HG03045 (cell line): ENCODE data around the gene PINLYP.
"Not testable (repeated sequence)": the region's sequence is repeated elsewhere in the genome, so short reads cannot be mapped to it uniquely, and the experiment has no call there.

Experiments
- ATAC-seq: cut with Tn5 transposase; IDR thresholded peaks from one replicate; pipeline ENCODE4 v1.9.1; 2021; ENCODE audit warnings: mild to moderate bottlenecking, moderate library complexity; ENCODE audit not compliant: unreplicated experiment

Gene PINLYP

DNA sequence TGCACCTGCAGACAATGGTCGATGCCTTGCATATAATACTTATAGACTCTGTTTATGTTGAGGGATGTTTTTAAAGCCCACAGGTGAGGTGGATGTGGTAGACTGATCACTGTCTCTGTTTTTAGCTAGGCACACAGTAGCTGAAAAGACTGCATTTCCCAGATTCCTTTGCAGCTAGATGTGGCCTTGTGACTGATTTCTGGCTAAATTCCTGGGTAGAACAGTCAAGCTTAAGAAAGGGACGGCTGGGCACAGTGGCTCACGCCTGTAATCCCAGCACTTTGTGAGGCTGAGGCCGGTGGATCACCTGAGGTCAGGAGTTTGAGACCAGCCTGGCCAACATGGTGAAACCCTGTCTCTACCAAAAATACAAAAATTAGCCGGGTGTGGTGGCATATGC, 24.7 kb downstream of the PINLYP start:
- not testable (repeated sequence) for ATAC-seq

DNA sequence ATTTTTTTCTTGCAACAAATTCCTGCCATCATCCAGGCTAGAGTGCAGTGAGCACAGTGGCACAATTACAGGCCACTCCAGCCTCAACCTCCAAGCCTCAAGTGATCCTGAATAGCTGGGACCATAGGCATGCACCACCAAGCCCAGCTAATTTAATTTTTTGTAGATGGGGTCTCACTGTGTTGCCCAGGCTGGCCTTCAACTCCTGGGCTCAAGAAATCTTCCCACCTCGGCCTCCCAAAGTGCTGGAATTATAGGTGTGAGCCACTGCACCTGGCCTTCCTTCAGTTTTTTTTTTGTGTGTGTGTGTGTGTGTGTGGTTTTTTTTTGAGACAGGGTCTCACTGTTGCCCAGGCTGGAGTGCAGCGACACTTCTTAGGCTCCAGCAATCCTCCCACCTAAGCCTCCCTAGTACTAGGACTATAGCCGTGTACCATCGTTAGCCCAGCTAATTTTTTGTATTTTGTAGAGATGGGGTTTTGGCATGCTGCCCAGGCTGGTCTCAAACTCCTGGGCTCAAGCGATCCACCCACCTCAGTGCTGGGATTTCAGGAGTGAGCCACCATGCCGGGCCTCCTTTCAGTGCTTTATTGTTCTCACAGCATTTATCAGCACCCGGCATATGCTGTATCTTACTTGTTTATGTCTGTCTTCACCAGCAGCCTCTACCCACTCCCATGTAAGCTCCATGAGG, 30.4 kb downstream of the PINLYP start:
- no peak for ATAC-seq

DNA sequence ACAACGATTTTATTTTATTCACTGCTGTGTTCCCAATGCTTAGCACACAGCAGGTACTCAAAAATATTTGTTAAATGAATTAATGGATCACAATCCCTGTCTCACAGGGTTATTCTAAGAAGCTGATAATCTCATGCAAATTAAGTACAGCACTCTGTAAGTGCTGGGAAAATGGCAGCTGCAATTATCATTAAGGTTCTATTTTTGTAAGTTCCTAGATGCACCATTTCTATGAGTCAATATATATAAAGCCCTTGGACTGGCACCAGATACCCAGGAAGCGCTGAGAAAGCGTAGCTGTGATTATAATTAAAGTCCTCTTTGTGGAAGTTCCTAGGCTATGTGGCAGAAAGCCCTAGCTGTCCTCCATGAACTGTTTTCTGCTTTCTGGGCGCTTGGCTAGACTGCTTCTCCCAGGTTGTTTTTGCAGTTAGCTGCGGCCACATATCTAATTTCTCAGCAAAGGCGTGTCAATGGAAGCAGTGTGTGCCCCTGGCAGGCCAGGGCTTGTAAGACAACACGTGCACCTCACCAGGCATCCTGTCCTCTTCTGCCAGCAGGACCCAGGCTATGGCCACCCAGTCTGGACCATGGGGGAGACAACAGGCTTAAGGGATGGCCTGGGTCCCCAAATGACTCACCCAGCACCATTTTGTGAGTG, 31.1 kb downstream of the PINLYP start:
- no peak for ATAC-seq

DNA sequence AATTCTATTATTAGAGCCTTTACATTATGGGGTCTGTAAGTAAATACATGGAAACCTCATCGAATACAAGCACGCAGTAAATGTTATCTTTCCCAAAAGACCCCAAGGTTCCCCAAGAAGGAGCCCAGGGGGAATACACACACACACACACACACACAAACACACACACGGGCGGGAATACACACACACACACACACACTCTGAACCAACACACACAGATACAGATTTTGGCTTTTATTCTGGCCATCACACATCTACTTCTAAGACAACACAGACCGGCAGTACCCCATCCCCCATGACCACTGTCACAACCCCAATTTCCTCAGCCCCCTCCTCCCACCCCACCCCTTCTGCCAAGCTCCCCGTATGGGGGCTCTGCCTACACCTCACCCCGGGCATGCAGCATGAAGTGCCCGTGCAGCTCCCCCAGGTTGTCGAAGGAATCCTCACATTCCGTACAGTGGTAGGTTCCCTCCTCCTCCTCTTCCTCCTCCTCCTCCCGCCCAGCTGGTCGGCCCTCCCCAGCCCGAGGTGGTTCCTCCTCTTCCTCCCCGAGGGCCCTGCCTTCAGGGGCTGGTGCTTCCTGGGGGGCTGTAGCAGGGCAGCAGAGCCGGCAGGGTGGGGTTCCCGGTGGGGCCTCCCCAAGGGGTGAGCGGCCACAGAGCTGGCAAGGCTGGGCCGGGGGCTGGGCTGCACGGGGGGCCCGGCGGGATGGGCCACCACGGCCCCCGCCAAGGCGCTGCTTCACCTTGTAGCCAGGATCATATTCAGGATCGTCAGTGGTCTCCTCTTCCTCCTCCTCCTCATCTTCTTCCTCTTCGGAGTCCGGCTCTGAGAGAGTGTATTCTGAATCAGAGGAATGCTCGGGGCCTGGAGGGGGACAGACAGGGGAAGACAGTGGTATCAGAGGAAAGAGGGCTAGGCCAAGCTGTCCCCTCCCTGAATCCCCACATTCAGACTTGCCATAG, 31.9 kb downstream of the PINLYP start:
- ATAC-seq, result no peak

DNA sequence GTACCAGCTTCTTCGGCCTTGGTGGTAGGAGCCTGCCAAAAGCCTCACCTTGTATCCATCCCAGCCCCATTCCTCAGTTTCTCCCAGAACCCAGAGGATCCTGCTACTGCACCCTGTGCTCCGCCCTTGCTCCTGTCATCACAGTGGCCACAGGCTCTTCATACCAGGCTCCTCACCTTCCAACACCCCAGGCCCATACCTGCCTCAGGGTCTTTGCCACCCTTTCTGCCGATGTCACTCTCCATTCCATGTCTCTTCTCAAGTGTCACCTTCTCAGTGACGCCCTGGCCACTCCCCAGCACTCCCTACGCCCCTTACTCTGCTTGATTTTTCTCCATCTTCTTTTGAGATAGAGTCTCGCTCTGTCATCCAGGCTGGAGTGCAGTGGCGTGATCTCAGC, 34.3 kb downstream of the PINLYP start:
- no peak for ATAC-seq

DNA sequence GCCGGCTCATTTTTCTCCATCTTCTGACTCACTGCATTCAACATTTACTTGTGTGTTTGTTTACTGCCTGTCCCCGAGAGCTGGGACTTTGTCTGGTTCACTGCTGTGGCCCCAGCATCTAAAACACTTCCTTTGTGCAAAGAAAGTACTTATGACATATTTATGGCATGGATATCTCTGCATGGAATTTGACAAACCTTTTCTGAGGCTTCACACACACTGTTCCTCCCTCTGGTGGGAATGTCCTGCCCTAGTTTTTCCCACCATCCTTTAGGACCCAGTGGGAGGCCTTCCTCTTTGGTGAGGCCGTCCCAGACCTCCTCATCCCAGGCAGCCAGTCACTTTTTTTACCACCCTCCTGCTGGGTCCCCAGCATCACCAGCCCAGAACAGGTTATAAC, 34.9 kb downstream of the PINLYP start:
- ATAC-seq, result no peak

DNA sequence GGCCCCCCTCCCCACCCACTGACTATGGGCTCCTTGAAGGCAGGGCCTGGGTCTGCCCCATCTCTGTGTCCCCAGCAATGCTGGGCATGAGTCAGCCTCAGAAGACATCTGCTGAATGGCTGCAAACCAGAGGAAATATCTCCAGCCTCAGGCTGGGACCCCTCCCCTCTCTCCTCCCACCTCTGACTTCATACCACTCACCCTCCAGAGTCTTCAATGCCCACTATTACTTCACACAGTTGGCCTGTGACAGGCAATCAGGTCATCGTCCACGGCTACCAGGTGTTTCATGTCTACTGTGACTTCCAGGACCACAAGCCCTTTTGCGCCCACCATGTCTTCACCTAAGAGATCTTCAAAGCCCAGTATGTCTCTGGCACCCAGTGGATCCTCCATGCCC, 36.2 kb downstream of the PINLYP start, which contains the start of gene SRRM5:
Gene SRRM5 (plus strand): TSS at position 301 of the 400 bp plus-strand sequence. CDS start 34 bp downstream, at position 335.
- ATAC-seq, result no peak

DNA sequence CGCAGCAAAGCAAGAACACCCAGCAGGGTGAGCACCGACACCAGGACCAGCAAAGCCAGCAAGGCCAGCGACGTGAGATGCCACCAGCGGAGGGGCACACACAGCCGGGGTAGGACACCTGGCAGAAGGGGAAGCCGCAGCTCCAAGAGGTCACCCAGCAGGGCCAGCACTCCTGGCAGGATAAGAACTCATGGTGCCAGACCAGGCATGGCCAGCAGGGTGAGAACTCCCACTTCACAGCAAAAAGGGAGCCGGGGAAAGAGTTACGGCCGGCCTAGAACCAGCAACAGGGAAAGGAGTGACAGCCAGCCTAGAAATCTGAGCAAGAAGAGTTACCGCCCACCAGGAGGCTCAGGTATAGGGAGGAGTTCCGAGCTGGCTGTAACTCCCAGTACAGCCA, 36.8 kb downstream of the PINLYP start:
- ATAC-seq, result no peak

DNA sequence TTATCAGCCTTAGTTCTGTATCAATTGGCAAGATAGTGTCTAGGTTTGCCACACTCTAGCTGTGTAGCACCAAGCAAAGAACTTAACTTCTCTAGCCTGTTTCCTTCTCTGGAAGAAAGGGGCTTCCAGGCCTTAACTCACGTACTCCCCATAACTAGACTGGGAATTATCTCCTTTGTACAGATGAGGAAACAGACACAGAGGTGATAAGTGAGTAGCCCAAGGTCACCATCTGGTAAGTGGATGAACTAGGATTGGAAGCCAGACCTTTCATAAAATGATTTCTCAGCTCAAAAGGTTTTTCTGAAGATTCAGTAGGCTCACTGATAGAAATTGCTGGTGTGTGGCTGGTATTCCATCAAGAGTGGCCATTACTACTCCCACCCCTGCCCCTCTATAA, 40.7 kb downstream of the PINLYP start:
- no peak for ATAC-seq

DNA sequence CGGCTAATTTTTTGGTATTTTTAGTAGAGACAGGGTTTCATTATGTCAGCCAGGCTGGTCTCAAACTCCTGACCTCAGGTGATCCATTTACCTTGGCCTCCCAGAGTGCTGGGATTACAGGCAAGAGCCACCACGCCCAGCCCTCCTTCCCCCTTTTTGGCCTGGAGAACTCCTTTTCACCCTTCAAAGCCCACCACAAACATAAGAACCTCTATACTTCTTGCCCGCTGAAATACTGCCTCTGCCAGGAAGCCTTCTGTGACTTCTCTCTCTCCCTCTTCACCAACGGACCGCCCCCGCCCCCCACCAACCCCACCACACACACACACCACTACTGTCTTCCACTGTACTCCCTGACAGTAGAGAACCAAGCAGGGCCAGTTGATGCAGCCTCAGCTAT, 41.4 kb downstream of the PINLYP start:
- no peak for ATAC-seq

DNA sequence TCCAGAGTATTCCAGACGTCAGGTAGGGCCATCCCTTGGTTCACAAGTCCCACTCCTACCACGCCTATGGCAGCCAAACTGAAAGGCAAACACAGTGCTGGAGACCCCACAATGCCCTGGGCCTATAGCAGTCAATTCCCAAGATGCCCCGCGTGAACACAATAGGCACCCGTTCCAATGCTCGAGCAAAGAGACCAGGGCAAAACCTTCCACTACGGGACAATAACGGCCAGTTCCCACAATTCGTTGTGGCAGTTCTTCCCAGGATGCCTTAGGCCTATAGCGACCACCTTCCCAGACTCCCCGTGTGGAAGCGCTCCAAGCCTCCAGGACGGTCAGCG, 43.3 kb downstream of the PINLYP start:
- peak; percentile 8 for ATAC-seq

DNA sequence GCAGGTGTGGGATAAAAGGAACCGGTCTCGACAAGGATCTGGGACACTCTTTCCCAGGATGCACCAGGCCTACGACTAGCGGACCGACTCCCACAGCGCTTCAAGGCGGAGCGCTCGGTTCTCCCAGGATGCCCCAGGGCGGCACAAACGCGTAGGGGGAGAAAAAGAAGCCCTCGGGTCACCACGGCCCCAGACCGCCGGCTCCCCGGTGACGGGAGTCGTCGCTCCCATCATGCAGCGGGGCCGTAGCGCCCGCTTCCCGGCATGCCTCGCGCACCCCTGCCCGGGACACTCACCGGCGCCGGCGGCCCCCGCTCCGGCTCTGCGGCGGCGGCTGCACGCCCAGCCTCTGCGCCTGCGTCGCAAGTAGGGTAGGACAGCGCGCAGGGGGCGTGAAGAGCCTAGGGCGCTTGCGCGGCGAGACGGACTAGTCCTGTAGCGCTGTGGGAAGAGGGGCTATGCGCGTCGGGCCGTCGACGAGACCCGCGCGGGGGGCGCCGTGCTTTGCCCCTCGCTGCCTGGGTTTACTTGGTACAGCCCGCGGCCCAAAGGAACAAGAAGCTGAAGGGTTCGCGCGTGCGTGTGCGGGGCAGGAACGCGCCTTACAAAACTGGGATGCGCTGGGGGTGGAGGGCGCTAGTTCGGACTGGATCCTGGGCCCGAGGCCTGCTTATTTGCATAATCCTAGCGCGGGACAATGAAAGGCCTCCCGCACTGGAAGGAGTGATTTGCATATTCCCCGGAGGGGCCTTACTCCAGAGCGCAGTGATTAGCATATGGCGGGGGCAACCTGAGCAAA, 43.9 kb downstream of the PINLYP start, which contains the start of gene ZNF428:
Gene ZNF428 (minus strand): TSS at position 368 of the 799 bp plus-strand sequence. CDS start 5,325 bp downstream, outside the sequence.
- ATAC-seq, result peak; percentile 80

DNA sequence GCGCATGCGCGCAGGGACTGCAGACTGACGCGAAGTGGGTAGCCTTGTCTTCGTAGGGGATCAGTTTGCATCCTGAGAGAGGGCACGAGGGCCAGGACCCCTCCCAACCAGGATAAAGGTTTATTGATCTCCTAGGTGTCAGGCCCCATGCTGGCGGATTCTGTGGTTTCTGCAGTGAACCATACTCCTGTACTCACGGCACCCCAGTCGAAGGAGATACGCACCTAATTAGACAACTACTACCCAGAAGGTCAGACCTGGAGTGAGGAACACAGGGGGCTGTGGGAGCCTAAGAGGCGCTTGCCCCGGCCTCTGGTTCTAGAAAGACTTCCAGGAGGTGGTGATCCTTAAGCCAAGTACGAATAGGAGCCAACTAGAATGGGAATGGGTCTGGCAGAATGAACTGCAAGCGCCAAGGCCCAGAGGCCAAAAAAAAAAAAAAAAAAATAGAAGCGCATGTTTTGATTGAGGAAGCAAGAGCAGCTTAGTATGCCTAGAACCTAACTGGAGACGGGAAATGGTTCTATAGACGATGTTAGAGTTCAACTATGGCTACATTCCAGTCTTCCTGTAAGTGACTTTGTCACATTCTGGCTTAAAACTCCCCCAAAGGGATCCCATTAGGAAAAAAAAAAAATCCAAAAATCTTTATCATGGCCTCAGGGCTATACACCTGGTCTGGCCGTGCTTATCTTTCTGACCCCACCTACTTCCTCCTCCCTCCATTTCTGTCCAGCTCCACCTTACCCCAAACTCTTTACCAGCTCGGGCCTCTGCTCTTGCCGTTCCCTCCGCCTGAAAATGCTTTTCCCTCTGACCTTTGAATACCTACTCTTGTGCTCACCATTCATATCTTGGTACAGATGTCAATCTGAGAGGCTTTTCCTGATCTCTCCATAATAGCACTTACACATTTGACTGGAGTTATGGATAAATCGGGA, 44.7 kb downstream of the PINLYP start:
- no peak for ATAC-seq

DNA sequence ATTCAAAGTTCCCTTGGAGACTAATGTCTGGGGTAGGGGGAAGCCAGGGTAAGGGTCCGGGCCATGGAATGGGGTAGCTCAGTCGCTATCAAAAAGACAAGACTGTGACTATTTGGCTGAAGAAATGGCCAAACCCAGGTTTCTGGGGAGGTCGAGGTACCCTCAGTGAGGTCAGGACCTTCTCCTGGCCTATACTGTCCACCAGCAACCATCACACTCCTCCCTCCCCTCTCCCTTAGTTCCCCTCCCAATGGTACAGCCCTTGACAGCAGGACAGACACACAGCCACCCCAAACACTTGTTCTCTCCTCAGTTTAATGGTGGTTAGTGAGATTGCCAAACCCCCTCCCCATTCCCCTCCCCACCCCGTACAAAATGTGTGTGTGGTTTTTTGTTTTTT, 46.5 kb downstream of the PINLYP start:
- no peak for ATAC-seq

DNA sequence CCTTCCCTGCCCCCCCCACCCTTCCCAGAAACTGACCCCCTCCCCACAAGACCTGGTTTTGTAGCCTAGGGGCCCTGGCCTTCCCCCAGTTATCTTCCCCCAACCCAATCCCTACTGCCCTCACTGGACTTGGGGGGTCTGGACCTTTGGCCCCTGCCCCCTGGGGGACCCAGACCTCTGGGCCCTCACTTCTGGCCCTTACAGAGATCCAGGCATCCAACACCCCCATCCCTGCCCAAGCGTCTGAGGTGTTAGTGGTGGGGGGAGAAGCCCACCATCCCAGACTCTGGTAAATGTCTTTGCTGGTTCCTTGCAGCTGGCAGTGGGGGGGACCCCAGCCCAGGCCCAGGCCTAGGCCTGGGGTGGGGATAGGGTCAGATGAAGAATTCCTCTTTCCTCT, 47.4 kb downstream of the PINLYP start:
- ATAC-seq, result no peak

DNA sequence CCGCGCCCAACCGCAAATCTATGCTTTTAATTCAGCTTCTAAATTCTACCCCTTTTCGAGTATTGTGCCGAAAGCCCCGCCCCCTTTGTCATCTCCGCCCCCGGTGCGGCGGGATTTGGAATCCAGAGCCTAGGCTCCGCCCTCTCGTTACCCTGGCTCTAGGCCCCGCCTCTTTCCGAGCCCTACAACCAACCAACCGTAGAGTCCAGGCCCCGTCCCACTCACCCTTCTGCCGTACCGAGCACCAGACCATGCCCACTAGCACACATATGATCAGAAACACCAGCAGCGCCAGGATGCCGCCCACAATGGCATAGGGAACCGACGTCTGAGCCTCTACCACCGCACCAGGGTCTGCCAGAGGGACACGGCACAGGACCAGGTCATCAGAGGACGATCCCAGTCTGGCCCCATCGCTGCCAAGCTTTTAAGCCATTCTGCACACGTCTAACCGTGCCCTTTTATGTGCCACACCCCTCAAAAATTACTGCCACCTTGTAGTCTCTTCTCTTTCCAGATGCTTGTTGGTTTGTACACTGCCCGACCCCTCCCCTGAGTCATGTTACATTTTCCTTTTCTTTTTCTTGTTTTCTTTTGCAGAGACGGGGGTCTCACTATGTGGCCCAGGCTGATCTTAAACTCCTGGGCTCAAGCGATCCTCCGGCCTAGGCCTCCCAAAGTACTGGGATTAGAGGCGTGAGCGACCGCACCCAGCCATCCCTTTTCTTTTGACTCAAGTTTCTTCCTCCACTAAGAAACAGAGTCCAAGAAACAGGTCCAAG, 48.5 kb downstream of the PINLYP start:
- ATAC-seq, result no peak

DNA sequence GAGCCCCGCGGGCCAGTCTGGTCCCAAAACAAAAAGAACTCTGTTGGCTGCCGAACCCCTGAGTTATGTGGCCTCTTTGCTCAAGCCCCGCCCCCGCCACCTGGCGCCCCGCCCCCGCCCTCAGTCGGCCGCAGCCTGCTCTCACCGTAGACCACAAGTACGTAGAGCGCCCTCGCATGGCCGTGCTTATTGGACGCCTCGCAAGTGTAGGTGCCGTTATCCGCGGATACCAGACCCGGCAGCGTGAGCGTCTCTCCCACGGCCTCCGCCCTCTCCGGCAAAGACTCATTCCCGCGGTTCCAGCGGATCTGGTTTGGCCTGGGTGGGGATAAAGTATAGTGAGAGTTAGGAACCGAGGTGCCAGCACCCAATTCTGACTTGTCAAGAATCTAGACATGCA, 49.3 kb downstream of the PINLYP start:
- no peak for ATAC-seq

DNA sequence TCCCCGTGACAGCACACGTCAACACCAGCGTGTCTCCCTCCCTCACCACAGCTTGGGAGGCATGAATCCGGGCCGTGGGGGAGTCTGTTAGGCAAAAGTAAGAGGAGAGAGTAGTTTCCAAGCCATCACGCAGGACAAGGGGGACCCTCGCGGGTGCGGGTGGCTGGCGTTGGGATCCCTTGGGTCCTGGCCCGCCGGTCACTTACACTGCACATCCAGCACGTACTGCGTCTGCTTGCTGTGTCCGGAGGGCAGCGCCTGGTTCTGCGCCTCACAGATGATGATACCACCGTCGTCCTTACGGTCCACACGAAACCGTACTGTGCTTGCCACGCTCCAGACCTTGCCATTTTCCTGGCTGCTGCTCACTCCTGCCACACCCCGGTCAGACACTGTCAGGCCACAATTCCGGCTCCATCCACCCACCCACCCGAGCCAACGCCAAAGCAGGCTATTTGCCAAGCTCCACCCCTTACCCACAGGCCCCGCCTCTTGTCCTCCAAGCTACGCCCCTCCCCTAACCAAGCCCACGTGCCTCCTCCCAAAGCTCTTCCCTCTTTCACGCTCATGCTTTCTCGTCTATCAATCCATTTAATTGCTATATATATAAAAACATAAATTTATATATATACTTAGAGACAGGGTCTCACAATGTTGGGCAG, 50.4 kb downstream of the PINLYP start:
- no peak for ATAC-seq
